GM12878 (cell line): ENCODE results near the gene TNKS1BP1.

Experiments
- CBX3 ChIP-seq: fragments of 200-600 bp; sonication (generic); IDR thresholded peaks from 2 replicates; pipeline ENCODE4 v1.6.1; 2016; ENCODE audit warnings: low read depth, borderline replicate concordance
- EP300 ChIP-seq, 2 experiments: fragments of 150-350 bp in 1 of 2; IDR thresholded peaks; 2 replicates each; pipeline ENCODE4 v1.6.1; 2011 to 2012; ENCODE audit warnings: low read depth in 2 of 2, low read length in 2 of 2, borderline replicate concordance in 1 of 2, improper control_type of control experiment in 1 of 2, inconsistent platforms in 1 of 2; ENCODE audit not compliant: control insufficient read depth in 1 of 2
- EZH2 ChIP-seq: IDR thresholded peaks from 2 replicates; pipeline ENCODE4 v1.6.1; 2012; ENCODE audit warnings: low read depth, mild to moderate bottlenecking, control low read depth, inconsistent platforms, low read length, borderline replicate concordance; ENCODE audit not compliant: control insufficient read depth
- MXI1 ChIP-seq: fragments of 150-350 bp; IDR thresholded peaks from 2 replicates; pipeline ENCODE4 v1.6.1; 2011; ENCODE audit warnings: low read depth, mild to moderate bottlenecking, inconsistent platforms, low read length, improper control_type of control experiment
- POLR2A ChIP-seq: IDR thresholded peaks from 2 replicates; pipeline ENCODE4 v1.6.1; 2011; ENCODE audit warnings: low read depth, mild to moderate bottlenecking, low read length
- RAD51 ChIP-seq: fragments of 450-650 bp; IDR thresholded peaks from 2 replicates; pipeline ENCODE4 v1.6.1; 2016; ENCODE audit warnings: moderate library complexity, mild to moderate bottlenecking, inconsistent platforms
- SIN3A ChIP-seq: IDR thresholded peaks from 2 replicates; pipeline ENCODE4 v1.6.1; 2012; ENCODE audit warnings: low read depth, low read length, improper control_type of control experiment
- TCF12 ChIP-seq: IDR thresholded peaks from 2 replicates; pipeline ENCODE4 v1.6.1; 2011; ENCODE audit warnings: low read depth, mild to moderate bottlenecking, low read length
- ZNF274 ChIP-seq: IDR thresholded peaks from one replicate; pipeline ENCODE4 v1.8.0; 2011; ENCODE audit not compliant: insufficient read length, insufficient read depth
- ZNF384 ChIP-seq: IDR thresholded peaks from 2 replicates; pipeline ENCODE4 v1.6.1; 2012; ENCODE audit warnings: low read depth, mild to moderate bottlenecking, low read length, improper control_type of control experiment, borderline replicate concordance
- ZZZ3 ChIP-seq: IDR thresholded peaks from 2 replicates; pipeline ENCODE4 v1.6.1; 2011; ENCODE audit warnings: low read depth; ENCODE audit not compliant: control insufficient read depth, insufficient read length
- TF ChIP-seq, protein P1 (sequence below), 3 experiments: IDR thresholded peaks in 2 of 3; conservative IDR thresholded peaks in 1 of 3; 2 replicates each; pipeline ENCODE4 v1.5.1; 2011; ENCODE audit warnings: low read depth in 3 of 3, low read length in 3 of 3, mild to moderate bottlenecking in 3 of 3, control low read depth in 2 of 3, moderate library complexity in 2 of 3, inconsistent platforms in 1 of 3, mixed read lengths in 1 of 3; ENCODE audit not compliant: control insufficient read depth in 2 of 3, insufficient read depth in 1 of 3; ENCODE audit errors: extremely low read depth in 1 of 3
- TF ChIP-seq, protein P2 (sequence below): fragments of 450-650 bp; IDR thresholded peaks from 2 replicates; pipeline ENCODE4 v1.6.1; 2018; ENCODE audit warnings: mild to moderate bottlenecking, low read depth, moderate library complexity; ENCODE audit not compliant: partially characterized antibody
- TF ChIP-seq, protein P3 (sequence below): IDR thresholded peaks from 2 replicates; pipeline ENCODE4 v1.6.1; 2012; ENCODE audit warnings: low read depth, low read length, improper control_type of control experiment

DNA sequence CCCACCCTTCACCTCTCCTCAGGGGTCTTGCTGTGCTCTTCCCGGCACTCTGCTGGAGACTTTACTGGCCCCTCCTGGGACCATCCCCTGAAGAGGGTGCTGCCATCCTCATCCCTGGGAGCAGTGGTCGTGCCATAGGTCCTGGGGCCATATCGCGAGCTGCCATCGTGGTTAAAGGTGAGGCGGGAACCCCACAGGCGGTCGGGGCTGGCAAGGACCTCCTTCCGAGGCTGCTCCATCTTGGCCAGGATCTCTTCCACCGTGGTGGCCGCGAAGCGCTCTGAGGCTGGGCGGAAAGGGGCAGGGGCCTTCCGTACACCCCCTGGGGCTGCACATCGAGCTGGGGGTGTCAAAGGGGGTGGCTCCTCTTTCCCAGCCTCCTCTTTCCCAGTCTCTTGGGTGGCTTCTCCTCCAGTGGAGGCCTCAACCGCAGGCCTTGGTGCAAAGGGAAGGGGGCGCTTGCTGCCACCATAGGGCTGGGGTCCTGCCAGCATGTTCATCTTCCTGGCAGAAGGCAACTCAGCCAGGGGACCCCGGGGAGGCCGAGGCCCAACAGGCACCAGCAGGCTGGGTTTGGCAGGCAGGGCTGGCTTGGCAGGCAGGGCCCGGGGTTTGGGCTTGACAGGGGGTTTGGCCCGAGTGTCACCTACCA, 4.6 kb downstream of the TNKS1BP1 start:
- TF ChIP-seq RAD51 (no peak), SIN3A (no peak), TCF12 (no peak), MXI1 (no peak), EP300 (IDR thresholded peaks at IDR 0.05; ENCODE audit: borderline replicate concordance in 1 of 2, control insufficient read depth in 1 of 2, low read depth in 2 of 2, low read length in 2 of 2) (no peak), POLR2A (no peak), ZZZ3 (no peak), EZH2 (no peak), CBX3 (no peak), ZNF274 (no peak), ZNF384 (no peak)
- TF ChIP-seq, protein P1, sequence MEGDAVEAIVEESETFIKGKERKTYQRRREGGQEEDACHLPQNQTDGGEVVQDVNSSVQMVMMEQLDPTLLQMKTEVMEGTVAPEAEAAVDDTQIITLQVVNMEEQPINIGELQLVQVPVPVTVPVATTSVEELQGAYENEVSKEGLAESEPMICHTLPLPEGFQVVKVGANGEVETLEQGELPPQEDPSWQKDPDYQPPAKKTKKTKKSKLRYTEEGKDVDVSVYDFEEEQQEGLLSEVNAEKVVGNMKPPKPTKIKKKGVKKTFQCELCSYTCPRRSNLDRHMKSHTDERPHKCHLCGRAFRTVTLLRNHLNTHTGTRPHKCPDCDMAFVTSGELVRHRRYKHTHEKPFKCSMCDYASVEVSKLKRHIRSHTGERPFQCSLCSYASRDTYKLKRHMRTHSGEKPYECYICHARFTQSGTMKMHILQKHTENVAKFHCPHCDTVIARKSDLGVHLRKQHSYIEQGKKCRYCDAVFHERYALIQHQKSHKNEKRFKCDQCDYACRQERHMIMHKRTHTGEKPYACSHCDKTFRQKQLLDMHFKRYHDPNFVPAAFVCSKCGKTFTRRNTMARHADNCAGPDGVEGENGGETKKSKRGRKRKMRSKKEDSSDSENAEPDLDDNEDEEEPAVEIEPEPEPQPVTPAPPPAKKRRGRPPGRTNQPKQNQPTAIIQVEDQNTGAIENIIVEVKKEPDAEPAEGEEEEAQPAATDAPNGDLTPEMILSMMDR (IDR thresholded peaks at IDR 0.05 in 2 of 3, conservative IDR thresholded peaks at IDR 0.05 in 1 of 3; ENCODE audit: control insufficient read depth in 2 of 3, extremely low read depth in 1 of 3, insufficient read depth in 1 of 3, low read depth in 3 of 3, low read length in 3 of 3), result no peak
- TF ChIP-seq, protein P2, sequence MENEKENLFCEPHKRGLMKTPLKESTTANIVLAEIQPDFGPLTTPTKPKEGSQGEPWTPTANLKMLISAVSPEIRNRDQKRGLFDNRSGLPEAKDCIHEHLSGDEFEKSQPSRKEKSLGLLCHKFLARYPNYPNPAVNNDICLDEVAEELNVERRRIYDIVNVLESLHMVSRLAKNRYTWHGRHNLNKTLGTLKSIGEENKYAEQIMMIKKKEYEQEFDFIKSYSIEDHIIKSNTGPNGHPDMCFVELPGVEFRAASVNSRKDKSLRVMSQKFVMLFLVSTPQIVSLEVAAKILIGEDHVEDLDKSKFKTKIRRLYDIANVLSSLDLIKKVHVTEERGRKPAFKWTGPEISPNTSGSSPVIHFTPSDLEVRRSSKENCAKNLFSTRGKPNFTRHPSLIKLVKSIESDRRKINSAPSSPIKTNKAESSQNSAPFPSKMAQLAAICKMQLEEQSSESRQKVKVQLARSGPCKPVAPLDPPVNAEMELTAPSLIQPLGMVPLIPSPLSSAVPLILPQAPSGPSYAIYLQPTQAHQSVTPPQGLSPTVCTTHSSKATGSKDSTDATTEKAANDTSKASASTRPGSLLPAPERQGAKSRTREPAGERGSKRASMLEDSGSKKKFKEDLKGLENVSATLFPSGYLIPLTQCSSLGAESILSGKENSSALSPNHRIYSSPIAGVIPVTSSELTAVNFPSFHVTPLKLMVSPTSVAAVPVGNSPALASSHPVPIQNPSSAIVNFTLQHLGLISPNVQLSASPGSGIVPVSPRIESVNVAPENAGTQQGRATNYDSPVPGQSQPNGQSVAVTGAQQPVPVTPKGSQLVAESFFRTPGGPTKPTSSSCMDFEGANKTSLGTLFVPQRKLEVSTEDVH, result no peak
- TF ChIP-seq, protein P3, sequence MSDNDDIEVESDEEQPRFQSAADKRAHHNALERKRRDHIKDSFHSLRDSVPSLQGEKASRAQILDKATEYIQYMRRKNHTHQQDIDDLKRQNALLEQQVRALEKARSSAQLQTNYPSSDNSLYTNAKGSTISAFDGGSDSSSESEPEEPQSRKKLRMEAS, result no peak
